GM06990 (cell line): Measurements from ENCODE around the gene IVL.

Experiments
- DNase-seq: peaks from one replicate; pipeline ENCODE4 v3.0.0-alpha.2; 2011; ENCODE audit not compliant: insufficient read length; ENCODE audit errors: extremely low read depth
- H3K27me3 ChIP-seq: replicated peaks from 2 replicates; pipeline ENCODE4 v1.6.0; 2011; ENCODE audit warnings: low read length; ENCODE audit not compliant: control insufficient read depth, insufficient read depth
- H3K36me3 ChIP-seq: 2 replicates; pipeline ENCODE4 v1.5.1; 2011; ENCODE audit warnings: low read length; ENCODE audit not compliant: control insufficient read depth, insufficient read depth
- H3K4me3 ChIP-seq: replicated peaks from 2 replicates; pipeline ENCODE4 v1.5.1; 2011; ENCODE audit warnings: low read depth, mild to moderate bottlenecking, control low read depth, low read length
- CTCF ChIP-seq: IDR thresholded peaks from 2 replicates; pipeline ENCODE4 v1.5.1; 2011; ENCODE audit warnings: low read length, control low read depth, mild to moderate bottlenecking, inconsistent platforms; ENCODE audit not compliant: insufficient read depth, poor library complexity, severe bottlenecking

The IVL gene

GRCh38 chr1:152899027-152899426 lies 9.3 kb upstream of the IVL start:
- Histone ChIP-seq H3K4me3 (no peak overlapping the region), H3K27me3 (no peaks in the 10 kb centered on the region), H3K36me3 (no peaks in the 10 kb centered on the region)
- no peak for DNase-seq
- TF ChIP-seq CTCF = no peak

GRCh38 chr1:152899883-152900282 lies 8.5 kb upstream of the IVL start:
- TF ChIP-seq CTCF = no peak
- H3K4me3 ChIP-seq = no peak overlapping the region
- no peaks in the 10 kb centered on the region for H3K36me3 ChIP-seq
- no peaks in the 10 kb centered on the region for H3K27me3 ChIP-seq
- no peak for DNase-seq

- no peak for DNase-seq
- no peak for TF ChIP-seq CTCF
- H3K27me3 ChIP-seq = no peaks in the 10 kb centered on the region
- H3K4me3 ChIP-seq = no peak overlapping the region
- H3K36me3 ChIP-seq = no peaks in the 10 kb centered on the region
Observed at GRCh38 chr1:152901631-152902030, 6.7 kb upstream of the IVL start.

GRCh38 chr1:152902636-152903035 lies 5.7 kb upstream of the IVL start:
- H3K27me3 ChIP-seq = no peaks in the 10 kb centered on the region
- no peak for DNase-seq
- TF ChIP-seq CTCF = no peak

GRCh38 chr1:152904688-152905440 lies 3.5 kb upstream of the IVL start:
- no peak for DNase-seq
- Histone ChIP-seq H3K36me3 (no peaks in the 10 kb centered on the region), H3K27me3 (no peaks in the 10 kb centered on the region), H3K4me3 (no peak overlapping the region)
- TF ChIP-seq CTCF = no peak

More at GRCh38 chr1:152902636-152903035, 5.7 kb upstream of the IVL start:
- Histone ChIP-seq H3K4me3 (no peak overlapping the region), H3K36me3 (no peaks in the 10 kb centered on the region)
